ENCODE results near the gene CAB39.

Gene CAB39

GRCh38 chr2:230754200-230754599 is 41.6 kb downstream of the CAB39 start:
- no peak for DNase-seq (ENCODE audit: low read depth in 2 of 2)

GRCh38 chr2:230757476-230757875 is 44.8 kb downstream of the CAB39 start:
- no peak for DNase-seq (ENCODE audit: low read depth in 2 of 2)

- no peak for DNase-seq (ENCODE audit: low read depth in 2 of 2)
These were observed 46.2 kb downstream of the CAB39 start for GRCh38 chr2:230758566-230759480.

- DNase-seq (ENCODE audit: low read depth in 2 of 2), result no peak
These were observed 47.0 kb downstream of the CAB39 start for GRCh38 chr2:230759481-230760167.

- DNase-seq (ENCODE audit: low read depth in 2 of 2), result no peak
These were observed 49.1 kb downstream of the CAB39 start for GRCh38 chr2:230761704-230762103.

GRCh38 chr2:230762317-230762896 is 49.8 kb downstream of the CAB39 start:
- no peak for DNase-seq (ENCODE audit: low read depth in 2 of 2)

GRCh38 chr2:230764346-230764745 is 51.7 kb downstream of the CAB39 start:
- no peak for DNase-seq (ENCODE audit: low read depth in 2 of 2)

GRCh38 chr2:230765611-230766300 is 53.1 kb downstream of the CAB39 start:
- DNase-seq (ENCODE audit: low read depth in 2 of 2), result no peak

GRCh38 chr2:230767862-230768388 is 55.3 kb downstream of the CAB39 start:
- DNase-seq (ENCODE audit: low read depth in 2 of 2), result no peak

- DNase-seq (ENCODE audit: low read depth in 2 of 2), result no peak
These were observed 58.2 kb downstream of the CAB39 start for GRCh38 chr2:230770804-230771203.

- no peak for DNase-seq (ENCODE audit: low read depth in 2 of 2)
These were observed 59.5 kb downstream of the CAB39 start for GRCh38 chr2:230772156-230772555.

GRCh38 chr2:230773039-230773773 is 60.6 kb downstream of the CAB39 start:
- no peak for DNase-seq (ENCODE audit: low read depth in 2 of 2)

GRCh38 chr2:230774348-230774951 is 61.8 kb downstream of the CAB39 start:
- DNase-seq (ENCODE audit: low read depth in 2 of 2), result no peak

- no peak for DNase-seq (ENCODE audit: low read depth in 2 of 2)
These were observed 63.1 kb downstream of the CAB39 start for GRCh38 chr2:230775737-230776136.

- DNase-seq (ENCODE audit: low read depth in 2 of 2), result no peak
These were observed 65.1 kb downstream of the CAB39 start for GRCh38 chr2:230777721-230778120.

- DNase-seq (ENCODE audit: low read depth in 2 of 2), result no peak
These were observed 65.9 kb downstream of the CAB39 start for GRCh38 chr2:230778350-230779063.

GRCh38 chr2:230779126-230779525 is 66.5 kb downstream of the CAB39 start:
- no peak for DNase-seq (ENCODE audit: low read depth in 2 of 2)

- no peak for DNase-seq (ENCODE audit: low read depth in 2 of 2)
These were observed 67.0 kb downstream of the CAB39 start for GRCh38 chr2:230779607-230780006.

GRCh38 chr2:230781130-230781797 is 68.6 kb downstream of the CAB39 start:
- no peak for DNase-seq (ENCODE audit: low read depth in 2 of 2)
